Liver (tissue), 9 donors: Measurements from ENCODE around the gene BRD1. TPM values are rescaled to one million over a fixed set of nuclear protein-coding genes. Genes with fewer than 3 reads are reported as not detected.

Experiments used
- DNase-seq: peaks from one replicate; pipeline ENCODE4 v3.0.0-alpha.2; 2017; ENCODE audit warnings: low spot score
- H3K27ac ChIP-seq, 2 donors: one replicate each; pipeline ENCODE4 v1.7.0; 2013; ENCODE audit warnings: inconsistent platforms in 2 of 2, low read length in 2 of 2, control low read depth in 1 of 2, low read depth in 1 of 2, mild to moderate bottlenecking in 1 of 2
- H3K27me3 ChIP-seq, 4 donors: one replicate each; pipeline versions ENCODE4 v1.6.1 to v1.7.0; 2013; ENCODE audit warnings: low read length in 3 of 4, inconsistent platforms in 1 of 4, mild to moderate bottlenecking in 1 of 4, moderate library complexity in 1 of 4; ENCODE audit not compliant: control insufficient read depth in 4 of 4, insufficient read depth in 4 of 4
- H3K36me3 ChIP-seq, 4 donors: one replicate each; pipeline versions ENCODE4 v1.6.1 to v1.7.0; 2013; ENCODE audit warnings: low read length in 3 of 4, mild to moderate bottlenecking in 3 of 4, low read depth in 1 of 4, moderate library complexity in 1 of 4; ENCODE audit not compliant: control insufficient read depth in 4 of 4, insufficient read depth in 3 of 4
- H3K4me1 ChIP-seq, 4 donors: one replicate each; pipeline versions ENCODE4 v1.6.1 to v1.7.0; 2013; ENCODE audit warnings: low read length in 3 of 4, mild to moderate bottlenecking in 3 of 4, moderate library complexity in 1 of 4; ENCODE audit not compliant: control insufficient read depth in 4 of 4, insufficient read depth in 4 of 4
- H3K4me3 ChIP-seq, 3 donors: one replicate each; pipeline versions ENCODE4 v1.6.1 to v1.7.0; 2013; ENCODE audit warnings: low read length in 3 of 3, control low read depth in 1 of 3, low read depth in 1 of 3, mild to moderate bottlenecking in 1 of 3
- H3K9ac ChIP-seq, 2 donors: one replicate each; pipeline ENCODE4 v1.7.0; 2013; ENCODE audit warnings: low read length in 2 of 2, mild to moderate bottlenecking in 2 of 2, moderate library complexity in 2 of 2, control low read depth in 1 of 2, low read depth in 1 of 2
- H3K9me3 ChIP-seq, 4 donors: one replicate each; pipeline versions ENCODE4 v1.6.1 to v1.7.0; 2013; ENCODE audit warnings: low read length in 3 of 4; ENCODE audit not compliant: control insufficient read depth in 4 of 4
- FOXA1 ChIP-seq: IDR thresholded peaks from 2 replicates; pipeline ENCODE4 v1.6.1; 2016; ENCODE audit warnings: antibody characterized with exemption
- GABPA ChIP-seq, 2 donors: IDR thresholded peaks in 1 of 2; conservative IDR thresholded peaks in 1 of 2; 2 replicates each; pipeline ENCODE4 v1.6.1; 2016; ENCODE audit warnings: antibody characterized with exemption in 2 of 2, mild to moderate bottlenecking in 1 of 2, moderate library complexity in 1 of 2
- NR2F2 ChIP-seq: IDR thresholded peaks from 2 replicates; pipeline ENCODE4 v1.6.1; 2016; ENCODE audit warnings: antibody characterized with exemption
- RAD21 ChIP-seq, 2 donors: IDR thresholded peaks; 2 replicates each; pipeline ENCODE4 v1.6.1; 2016; ENCODE audit warnings: antibody characterized with exemption in 2 of 2, mild to moderate bottlenecking in 2 of 2
- RXRA ChIP-seq, 2 donors: IDR thresholded peaks; 2 replicates each; pipeline ENCODE4 v1.6.1; 2017 to 2018; ENCODE audit warnings: antibody characterized with exemption in 2 of 2, mild to moderate bottlenecking in 1 of 2
- SP1 ChIP-seq: IDR thresholded peaks from 2 replicates; pipeline ENCODE4 v1.6.1; 2018; ENCODE audit warnings: antibody characterized with exemption, mild to moderate bottlenecking
- WGBS: extraction: QIAGEN DNeasy Blood & Tissue Kit; methylation state at CpG from one replicate; pipeline ENCODE4 v1.1.7; 2013; 5-methylcytosine and 5-hydroxymethylcytosine counted together
- polyA plus RNA-seq, 2 donors: library from polyadenylated mRNA; stranded (reverse) in 1 of 2; unstranded in 1 of 2; fragments of 200-250 nt in 1 of 2; fragments of >200 nt in 1 of 2; fragmentation: Nextera tagmentation in 1 of 2; extraction: Ambion mirVana in 1 of 2; gene quantifications; one replicate each; pipeline versions ENCODE4 v1.2.1 to v1.2.3, GENCODE V29; 2013 to 2015
- total RNA-seq, 2 donors: library from RNA; depleted of rRNA; stranded (reverse); fragments of >200 nt; gene quantifications; one replicate each; pipeline ENCODE4 v1.2.3, GENCODE V29; 2014
- TF ChIP-seq, protein P1 (sequence below): IDR thresholded peaks from 2 replicates; pipeline ENCODE4 v1.6.1; 2016; ENCODE audit warnings: antibody characterized with exemption, mild to moderate bottlenecking
- TF ChIP-seq, protein P2 (sequence below): IDR thresholded peaks from 2 replicates; pipeline ENCODE4 v1.6.1; 2016; ENCODE audit warnings: antibody characterized with exemption
- donor health status: healthy.
- donor health status: healthy.
- donor health status: healthy.
- donor health status: healthy.
- donor health status: healthy.

The BRD1 gene
- total and polyA plus RNA-seq, 4 donors, result 3.3 to 20.7 (median 11.6) TPM

DNA sequence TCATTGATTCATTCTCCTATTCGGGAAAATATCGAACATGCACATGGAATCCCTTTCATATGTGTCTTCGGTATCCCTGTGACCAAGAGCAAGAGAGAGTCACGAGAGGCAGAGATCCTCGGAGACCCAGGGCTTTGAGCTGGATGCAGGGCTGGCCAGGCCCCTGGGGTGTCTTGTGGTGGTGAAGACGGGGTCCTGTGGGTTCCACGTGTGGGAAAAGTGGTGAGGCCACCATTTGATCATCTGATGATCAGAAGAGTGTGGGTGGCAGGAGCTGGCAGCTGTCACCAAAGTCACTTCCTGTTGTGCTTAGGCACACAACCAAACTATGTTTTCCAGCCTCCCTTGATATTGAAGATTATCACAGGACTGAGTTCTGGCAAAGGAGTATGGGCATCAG is 94.0 kb downstream of the BRD1 start:
- H3K4me1 ChIP-seq, result no peaks in the 10 kb centered on the region
- H3K9ac ChIP-seq, result no peak overlapping the region
- TF ChIP-seq NR2F2 (no peak), GABPA (IDR thresholded peaks at IDR 0.05 in 1 of 2, conservative IDR thresholded peaks at IDR 0.05 in 1 of 2) (no peak), RXRA (IDR thresholded peaks at IDR 0.05) (no peak)
- TF ChIP-seq, protein P1, sequence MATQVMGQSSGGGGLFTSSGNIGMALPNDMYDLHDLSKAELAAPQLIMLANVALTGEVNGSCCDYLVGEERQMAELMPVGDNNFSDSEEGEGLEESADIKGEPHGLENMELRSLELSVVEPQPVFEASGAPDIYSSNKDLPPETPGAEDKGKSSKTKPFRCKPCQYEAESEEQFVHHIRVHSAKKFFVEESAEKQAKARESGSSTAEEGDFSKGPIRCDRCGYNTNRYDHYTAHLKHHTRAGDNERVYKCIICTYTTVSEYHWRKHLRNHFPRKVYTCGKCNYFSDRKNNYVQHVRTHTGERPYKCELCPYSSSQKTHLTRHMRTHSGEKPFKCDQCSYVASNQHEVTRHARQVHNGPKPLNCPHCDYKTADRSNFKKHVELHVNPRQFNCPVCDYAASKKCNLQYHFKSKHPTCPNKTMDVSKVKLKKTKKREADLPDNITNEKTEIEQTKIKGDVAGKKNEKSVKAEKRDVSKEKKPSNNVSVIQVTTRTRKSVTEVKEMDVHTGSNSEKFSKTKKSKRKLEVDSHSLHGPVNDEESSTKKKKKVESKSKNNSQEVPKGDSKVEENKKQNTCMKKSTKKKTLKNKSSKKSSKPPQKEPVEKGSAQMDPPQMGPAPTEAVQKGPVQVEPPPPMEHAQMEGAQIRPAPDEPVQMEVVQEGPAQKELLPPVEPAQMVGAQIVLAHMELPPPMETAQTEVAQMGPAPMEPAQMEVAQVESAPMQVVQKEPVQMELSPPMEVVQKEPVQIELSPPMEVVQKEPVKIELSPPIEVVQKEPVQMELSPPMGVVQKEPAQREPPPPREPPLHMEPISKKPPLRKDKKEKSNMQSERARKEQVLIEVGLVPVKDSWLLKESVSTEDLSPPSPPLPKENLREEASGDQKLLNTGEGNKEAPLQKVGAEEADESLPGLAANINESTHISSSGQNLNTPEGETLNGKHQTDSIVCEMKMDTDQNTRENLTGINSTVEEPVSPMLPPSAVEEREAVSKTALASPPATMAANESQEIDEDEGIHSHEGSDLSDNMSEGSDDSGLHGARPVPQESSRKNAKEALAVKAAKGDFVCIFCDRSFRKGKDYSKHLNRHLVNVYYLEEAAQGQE, result no peak
- H3K36me3 ChIP-seq, result no peaks in the 10 kb centered on the region
- no peak overlapping the region for H3K4me3 ChIP-seq
- no peak overlapping the region for H3K27ac ChIP-seq
- DNase-seq, result no peak
- WGBS, result 69% methylated on average over 7 of the region's 7 CpGs
- peaks cover 0 to 15% (median 0%) of the 10 kb centered on the region in 4 donors for H3K27me3 ChIP-seq
- no peaks in the 10 kb centered on the region for H3K9me3 ChIP-seq

DNA sequence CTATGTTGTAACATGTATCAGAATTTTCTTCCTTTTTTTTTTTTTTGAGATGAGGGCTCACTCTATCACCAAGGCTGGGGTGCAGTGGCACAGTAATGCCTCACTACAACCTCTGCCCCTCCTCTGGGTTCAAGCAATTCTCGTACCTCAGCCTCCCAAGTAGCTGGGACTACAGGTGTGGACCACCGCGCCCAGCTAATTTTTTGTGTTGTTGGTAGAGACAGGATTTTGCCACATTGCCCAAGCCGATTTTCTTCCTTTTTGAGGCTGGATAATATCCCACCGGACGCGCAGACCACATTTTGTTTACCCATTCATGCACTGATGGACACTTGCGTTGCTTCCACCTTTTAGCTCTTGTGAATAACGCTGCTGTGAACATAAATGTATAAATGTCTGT is 97.0 kb downstream of the BRD1 start:
- no peak overlapping the region for H3K27ac ChIP-seq
- peaks cover 0 to 12% (median 2%) of the 10 kb centered on the region in 4 donors for H3K27me3 ChIP-seq
- H3K36me3 ChIP-seq, result no peaks in the 10 kb centered on the region
- no peak overlapping the region for H3K4me3 ChIP-seq
- H3K9ac ChIP-seq, result no peak overlapping the region
- no peak for TF ChIP-seq FOXA1
- TF ChIP-seq RXRA (IDR thresholded peaks at IDR 0.05), result no peak
- TF ChIP-seq RAD21 (IDR thresholded peaks at IDR 0.05), result no peak
- no peak for TF ChIP-seq SP1
- TF ChIP-seq, protein P1, result no peak
- TF ChIP-seq, protein P2, sequence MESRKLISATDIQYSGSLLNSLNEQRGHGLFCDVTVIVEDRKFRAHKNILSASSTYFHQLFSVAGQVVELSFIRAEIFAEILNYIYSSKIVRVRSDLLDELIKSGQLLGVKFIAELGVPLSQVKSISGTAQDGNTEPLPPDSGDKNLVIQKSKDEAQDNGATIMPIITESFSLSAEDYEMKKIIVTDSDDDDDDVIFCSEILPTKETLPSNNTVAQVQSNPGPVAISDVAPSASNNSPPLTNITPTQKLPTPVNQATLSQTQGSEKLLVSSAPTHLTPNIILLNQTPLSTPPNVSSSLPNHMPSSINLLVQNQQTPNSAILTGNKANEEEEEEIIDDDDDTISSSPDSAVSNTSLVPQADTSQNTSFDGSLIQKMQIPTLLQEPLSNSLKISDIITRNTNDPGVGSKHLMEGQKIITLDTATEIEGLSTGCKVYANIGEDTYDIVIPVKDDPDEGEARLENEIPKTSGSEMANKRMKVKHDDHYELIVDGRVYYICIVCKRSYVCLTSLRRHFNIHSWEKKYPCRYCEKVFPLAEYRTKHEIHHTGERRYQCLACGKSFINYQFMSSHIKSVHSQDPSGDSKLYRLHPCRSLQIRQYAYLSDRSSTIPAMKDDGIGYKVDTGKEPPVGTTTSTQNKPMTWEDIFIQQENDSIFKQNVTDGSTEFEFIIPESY, result no peak
- DNase-seq, result no peak
- WGBS, result 80% methylated on average over 9 of the region's 9 CpGs
- no peaks in the 10 kb centered on the region for H3K4me1 ChIP-seq
- H3K9me3 ChIP-seq, result no peaks in the 10 kb centered on the region
